SU-DHL-6 (cell line): Measurements from ENCODE around the gene MITF.

ENCODE experiments used
- CTCF ChIP-seq: fragments of 200-600 bp; sonication (generic); IDR thresholded peaks from one replicate; pipeline ENCODE4 v1.5.1; 2017; ENCODE audit warnings: antibody characterized with exemption, mild to moderate bottlenecking, low read length, moderate library complexity; ENCODE audit not compliant: insufficient read depth, poor library complexity, severe bottlenecking
- EZH2phosphoT487 ChIP-seq: fragments of 200-600 bp; sonication (generic), shearing (Covaris generic); conservative IDR thresholded peaks from 2 replicates; pipeline ENCODE4 v1.6.1; 2018; ENCODE audit warnings: mild to moderate bottlenecking, antibody characterized with exemption, low read length, moderate library complexity, mixed read lengths

DNA sequence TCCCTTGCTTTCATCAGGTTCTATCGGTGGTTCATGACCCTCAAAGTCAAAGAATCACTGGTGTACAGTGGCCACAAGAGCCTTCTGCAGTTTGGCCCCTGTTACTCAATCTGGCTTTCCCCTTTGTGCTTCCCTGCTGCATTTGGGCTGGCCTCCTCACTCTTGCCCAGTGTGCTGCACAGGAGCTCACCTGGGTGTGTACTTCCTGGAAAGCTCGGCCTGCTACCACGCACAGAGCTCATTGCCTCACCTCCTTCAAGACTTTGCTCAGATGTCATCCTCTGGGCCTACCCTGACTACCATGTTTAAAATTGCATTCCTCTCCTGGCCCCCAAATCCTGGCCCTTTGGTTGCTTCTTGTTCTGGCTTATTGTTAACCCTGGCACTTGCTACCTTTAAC, 90.9 kb downstream of the MITF start:
- TF ChIP-seq CTCF = no peak
- TF ChIP-seq EZH2phosphoT487 = no peak
